GM12875 (cell line): ENCODE measurements around the gene BCAP31.

Experiments
- H3K4me3 ChIP-seq: one replicate; pipeline ENCODE4 v1.5.1; 2011; ENCODE audit warnings: low read depth, low read length, control low read depth
- CTCF ChIP-seq: IDR thresholded peaks from 2 replicates; pipeline ENCODE4 v1.5.1; 2011; ENCODE audit warnings: low read depth, mild to moderate bottlenecking, control low read depth, inconsistent platforms, low read length, moderate library complexity, borderline replicate concordance; ENCODE audit not compliant: insufficient read depth

BCAP31 gene

GRCh38 chrX:153723351-153724251 is 586 bp downstream of the BCAP31 start:
- H3K4me3 ChIP-seq, result peak overlapping the region; percentile 68
- peak; percentile 52 for TF ChIP-seq CTCF

GRCh38 chrX:153722704-153723350 is 1.4 kb downstream of the BCAP31 start:
- H3K4me3 ChIP-seq, result peak overlapping the region; percentile 68
- no peak for TF ChIP-seq CTCF

GRCh38 chrX:153719701-153720100 is 4.5 kb downstream of the BCAP31 start:
- TF ChIP-seq CTCF, result no peak
- no peak overlapping the region for H3K4me3 ChIP-seq

- TF ChIP-seq CTCF, result no peak
- no peak overlapping the region for H3K4me3 ChIP-seq
Observed at GRCh38 chrX:153719238-153719637, 4.9 kb downstream of the BCAP31 start.

- TF ChIP-seq CTCF, result no peak
- no peak overlapping the region for H3K4me3 ChIP-seq
Observed at GRCh38 chrX:153717445-153717844, 6.7 kb downstream of the BCAP31 start.

- H3K4me3 ChIP-seq, result no peak overlapping the region
- TF ChIP-seq CTCF, result no peak
Observed at GRCh38 chrX:153714256-153714655, 9.9 kb downstream of the BCAP31 start.
